GM23338 (cell line): ENCODE results near the gene ZNF22. TPM values are rescaled to one million over a fixed set of nuclear protein-coding genes. Genes with fewer than 3 reads are reported as not detected.
A peak's percentile ranks its signal among the peaks of the same experiment; 100 is the strongest.

Source experiments
- ATAC-seq: fragments of 200-7000 bp; cut with Tn5 transposase; 3 replicates; pipeline ENCODE4 v1.9.1; 2020
- DNase-seq: peaks from one replicate; pipeline ENCODE4 v3.0.0-alpha.2; 2015; ENCODE audit warnings: low spot score
- H2AFZ ChIP-seq: fragments of 200-600 bp; sonication (generic); 2 replicates; pipeline ENCODE4 v1.8.0; 2016; ENCODE audit warnings: antibody characterized with exemption, mild to moderate bottlenecking, moderate library complexity
- H3F3A ChIP-seq: fragments of 200-600 bp; sonication (generic); replicated peaks from 2 replicates; pipeline ENCODE4 v1.8.0; 2017; ENCODE audit warnings: antibody characterized with exemption, mixed run types, low read depth
- H3K27ac ChIP-seq: fragments of 200-600 bp; sonication (generic); 2 replicates; pipeline ENCODE4 v1.6.1; 2016; ENCODE audit warnings: low read depth
- H3K27me3 ChIP-seq: fragments of 200-600 bp; sonication (generic); 2 replicates; pipeline ENCODE4 v1.8.0; 2016; ENCODE audit warnings: mild to moderate bottlenecking, mixed run types, moderate library complexity; ENCODE audit not compliant: insufficient read depth
- H3K36me3 ChIP-seq: fragments of 200-600 bp; sonication (generic); 2 replicates; pipeline ENCODE4 v1.8.0; 2016; ENCODE audit warnings: mild to moderate bottlenecking; ENCODE audit not compliant: insufficient read depth
- H3K4me1 ChIP-seq: fragments of 200-600 bp; sonication (generic); 2 replicates; pipeline ENCODE4 v1.8.0; 2016; ENCODE audit warnings: mild to moderate bottlenecking, moderate library complexity; ENCODE audit not compliant: insufficient read depth
- H3K4me2 ChIP-seq: fragments of 200-600 bp; sonication (generic); 2 replicates; pipeline ENCODE4 v1.7.1; 2017; ENCODE audit warnings: mixed run types
- H3K4me3 ChIP-seq: fragments of 200-600 bp; sonication (generic); 2 replicates; pipeline ENCODE4 v1.6.1; 2016; ENCODE audit warnings: mixed run types
- H3K79me2 ChIP-seq: fragments of 200-600 bp; sonication (generic); replicated peaks from 2 replicates; pipeline ENCODE4 v1.8.0; 2017; ENCODE audit warnings: mild to moderate bottlenecking; ENCODE audit not compliant: insufficient read depth
- H3K9me2 ChIP-seq: fragments of 200-600 bp; sonication (generic); 2 replicates; pipeline ENCODE4 v1.8.0; 2017; ENCODE audit not compliant: insufficient read depth
- H4K20me1 ChIP-seq: fragments of 200-600 bp; sonication (generic); replicated peaks from 2 replicates; pipeline ENCODE4 v1.8.0; 2017; ENCODE audit warnings: mild to moderate bottlenecking; ENCODE audit not compliant: insufficient read depth
- H3K27ac Mint-ChIP-seq: 2 replicates; pipeline ENCODE4 v1.8.0; 2020; ENCODE audit warnings: inconsistent platforms, mild to moderate bottlenecking, moderate library complexity, mixed read lengths
- H3K27me3 Mint-ChIP-seq: 3 replicates; pipeline ENCODE4 v1.8.0; 2022; ENCODE audit warnings: low read depth, mild to moderate bottlenecking, moderate library complexity, mixed read lengths, inconsistent platforms; ENCODE audit not compliant: insufficient read depth, poor library complexity
- H3K36me3 Mint-ChIP-seq: 3 replicates; pipeline ENCODE4 v1.8.0; 2021; ENCODE audit warnings: low read depth, mild to moderate bottlenecking, inconsistent platforms, moderate library complexity, mixed read lengths
- H3K4me1 Mint-ChIP-seq: 3 replicates; pipeline ENCODE4 v1.8.0; 2020; ENCODE audit warnings: mild to moderate bottlenecking, inconsistent platforms, mixed read lengths
- H3K4me3 Mint-ChIP-seq: 3 replicates; pipeline ENCODE4 v1.8.0; 2021; ENCODE audit warnings: moderate library complexity, mild to moderate bottlenecking, inconsistent platforms, mixed read lengths
- H3K9me3 Mint-ChIP-seq: 3 replicates; pipeline ENCODE4 v1.8.0; 2020; ENCODE audit warnings: moderate library complexity, mild to moderate bottlenecking, inconsistent platforms, mixed read lengths
- CTCF ChIP-seq, 2 experiments: fragments of 200-600 bp in 1 of 2; sonication (generic) in 1 of 2; conservative IDR thresholded peaks; 2 replicates each; pipeline versions ENCODE4 v1.5.1 to v1.6.1; 2016 to 2017; ENCODE audit warnings: antibody characterized with exemption in 2 of 2, low read depth in 2 of 2, mild to moderate bottlenecking in 2 of 2, moderate library complexity in 1 of 2
- EZH2 ChIP-seq: fragments of 200-600 bp; sonication (generic); IDR thresholded peaks from one replicate; pipeline ENCODE4 v1.8.0; 2017; ENCODE audit warnings: antibody characterized with exemption, mild to moderate bottlenecking, low read depth; ENCODE audit not compliant: unreplicated experiment
- JUNB ChIP-seq: IDR thresholded peaks from one replicate; pipeline ENCODE4 v1.6.1; 2016; ENCODE audit warnings: antibody characterized with exemption; ENCODE audit not compliant: unreplicated experiment
- POLR2AphosphoS5 ChIP-seq: IDR thresholded peaks from 2 replicates; pipeline ENCODE4 v1.6.1; 2016; ENCODE audit warnings: antibody characterized with exemption, low read depth
- REST ChIP-seq: IDR thresholded peaks from one replicate; pipeline ENCODE4 v1.6.1; 2018; ENCODE audit warnings: antibody characterized with exemption; ENCODE audit not compliant: unreplicated experiment
- ZNF114 ChIP-seq: fragments of 250-450 bp; sonication (Bioruptor Pico); IDR thresholded peaks from 2 replicates; pipeline ENCODE4 v1.5.0; 2020; ENCODE audit warnings: mild to moderate bottlenecking, moderate library complexity
- ZNF462 ChIP-seq: fragments of 250-450 bp; sonication (Bioruptor Pico); IDR thresholded peaks from 2 replicates; pipeline ENCODE4 v1.5.0; 2020; ENCODE audit warnings: mild to moderate bottlenecking, moderate library complexity
- polyA plus RNA-seq: library from polyadenylated mRNA; unstranded; fragments of >200 nt; fragmentation: Nextera tagmentation; extraction: Ambion mirVana; gene quantifications from 2 replicates; pipeline ENCODE4 v1.2.1, GENCODE V29; 2016
- total RNA-seq: library from RNA; depleted of rRNA; stranded (reverse); fragments of >200 nt; shearing (Covaris generic); gene quantifications from 2 replicates; pipeline ENCODE4 v1.2.3, GENCODE V29; 2014

ZNF22 gene
- total and polyA plus RNA-seq, 2 experiments from 2014 or later = 40.5 to 81.8 TPM

GRCh38 chr10:44992732-44993225, 7.9 kb upstream of the ZNF22 start:
- no peaks in the 10 kb centered on the region for H3K36me3 ChIP-seq
- H3K27ac ChIP-seq = no peak overlapping the region
- Mint-ChIP-seq H3K36me3 (peaks cover 15% of the 10 kb centered on the region), H3K4me1 (peaks cover 56% of the 10 kb centered on the region), H3K9me3 (no peaks in the 10 kb centered on the region), H3K27ac (no peak overlapping the region), H3K4me3 (no peak overlapping the region), H3K27me3 (peaks cover 11% of the 10 kb centered on the region)
- no peak overlapping the region for H3K4me2 ChIP-seq
- no peaks in the 10 kb centered on the region for H3K79me2 ChIP-seq
- H3F3A ChIP-seq = 0 out of 2 replicates have a peak, but pooled peaks cover 7% of the 10 kb centered on the region
- TF ChIP-seq JUNB (no peak), EZH2 (no peak), REST (no peak), POLR2AphosphoS5 (no peak)
- peaks cover 34% of the 10 kb centered on the region for H3K4me1 ChIP-seq
- no peaks in the 10 kb centered on the region for H3K27me3 ChIP-seq
- no peak overlapping the region for H3K4me3 ChIP-seq
- no peaks in the 10 kb centered on the region; the same call in 1 of the 2 replicates for H4K20me1 ChIP-seq
- ATAC-seq (no peak), DNase-seq (no peak)
- no peak overlapping the region for H2AFZ ChIP-seq
- H3K9me2 ChIP-seq = no peaks in the 10 kb centered on the region

- peaks cover 56% of the 10 kb centered on the region for H3K4me1 Mint-ChIP-seq
- ATAC-seq = no peak
- Histone ChIP-seq H3F3A (0 out of 2 replicates have a peak, but pooled peaks cover 7% of the 10 kb centered on the region), H3K4me3 (no peak overlapping the region), H2AFZ (no peak overlapping the region), H3K27ac (no peak overlapping the region), H3K27me3 (no peaks in the 10 kb centered on the region), H4K20me1 (no peaks in the 10 kb centered on the region), H3K4me1 (peaks cover 33% of the 10 kb centered on the region), H3K36me3 (no peaks in the 10 kb centered on the region), H3K9me2 (no peaks in the 10 kb centered on the region), H3K79me2 (no peaks in the 10 kb centered on the region), H3K4me2 (no peak overlapping the region)
- H3K9me3 Mint-ChIP-seq = no peaks in the 10 kb centered on the region
- H3K4me3 Mint-ChIP-seq = no peak overlapping the region
- H3K36me3 Mint-ChIP-seq = peaks cover 13% of the 10 kb centered on the region
- H3K27ac Mint-ChIP-seq = peak overlapping the region; percentile 81
- peaks cover 11% of the 10 kb centered on the region for H3K27me3 Mint-ChIP-seq
- no peak for DNase-seq
- TF ChIP-seq CTCF (conservative IDR thresholded peaks at IDR 0.05; ENCODE audit: low read depth in 2 of 2) = no peak
- TF ChIP-seq ZNF462 (CRISPR knock-in tag) = no peak
- no peak for TF ChIP-seq ZNF114 (CRISPR knock-in tag)
Measured at GRCh38 chr10:44993226-44993921, 7.3 kb upstream of the ZNF22 start.
